Measurements from ENCODE around the gene THAP2.
"Not testable (repeated sequence)": the region's sequence is repeated elsewhere in the genome, so short reads cannot be mapped to it uniquely, and the experiment has no call there.

Gene THAP2

DNA sequence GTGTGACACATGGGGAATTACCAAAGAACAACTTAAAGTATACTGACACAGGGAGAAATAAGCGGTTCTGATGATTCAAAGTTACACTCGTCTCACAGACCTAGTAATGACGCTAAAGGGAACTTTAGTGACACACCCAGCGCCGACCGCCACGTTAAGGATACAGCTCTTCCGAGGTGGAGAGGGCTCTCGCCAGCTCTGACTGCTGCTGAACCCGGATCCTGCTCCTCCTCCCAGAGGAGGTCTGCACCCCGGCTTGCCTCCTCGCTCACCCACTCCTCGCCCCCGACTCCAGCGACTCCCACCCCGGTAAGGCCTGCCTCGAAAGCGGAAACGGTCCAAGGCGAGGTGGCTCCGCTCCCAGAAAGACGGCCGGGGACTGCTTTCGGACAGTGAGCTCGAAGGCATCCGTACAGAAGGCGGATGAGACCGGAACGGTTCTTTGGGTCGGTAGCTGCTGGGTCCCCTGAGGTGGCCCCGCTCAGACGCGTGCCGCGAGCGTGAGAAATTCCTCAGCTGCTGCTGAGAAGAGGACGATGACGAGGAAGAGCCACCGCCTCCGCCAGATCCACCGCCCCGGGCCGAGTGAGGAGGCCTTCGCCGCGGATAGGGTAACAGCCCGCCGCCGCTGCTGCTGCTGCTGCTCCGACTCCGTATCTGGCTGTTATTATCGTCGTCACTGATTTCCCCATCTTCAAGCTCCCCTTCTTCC, 1.1 kb upstream of the THAP2 start:
- DNase-seq = no peak

DNA sequence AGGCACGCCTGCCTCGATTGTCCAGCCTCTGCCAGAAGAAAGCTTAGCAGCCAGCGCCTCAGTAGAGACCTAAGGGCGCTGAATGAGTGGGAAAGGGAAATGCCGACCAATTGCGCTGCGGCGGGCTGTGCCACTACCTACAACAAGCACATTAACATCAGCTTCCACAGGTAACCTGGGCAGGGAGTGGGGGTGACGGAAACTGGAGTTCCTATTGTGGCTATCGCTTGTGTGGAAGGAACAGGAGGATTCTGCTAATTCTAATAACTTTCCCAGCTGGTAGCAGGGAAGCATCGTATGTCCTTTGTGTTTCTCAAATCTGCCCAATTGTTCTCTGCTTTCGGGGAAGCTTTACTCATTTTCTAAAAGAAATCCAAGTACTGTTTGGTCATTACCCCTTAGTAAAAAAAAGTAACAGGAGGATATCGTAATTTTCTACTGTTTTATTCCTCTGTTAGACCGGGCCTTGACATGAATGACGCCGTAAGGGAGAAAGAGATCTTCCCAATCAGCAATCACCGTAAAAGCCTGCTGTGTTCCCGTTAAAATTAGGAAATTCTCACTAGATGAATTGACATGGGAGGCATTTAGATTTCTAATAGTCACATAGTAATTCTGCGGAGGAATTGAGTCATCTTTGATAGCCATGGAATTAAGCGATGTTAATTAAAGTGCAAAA, 449 bp downstream of the THAP2 start:
- DNase-seq = no peak

DNA sequence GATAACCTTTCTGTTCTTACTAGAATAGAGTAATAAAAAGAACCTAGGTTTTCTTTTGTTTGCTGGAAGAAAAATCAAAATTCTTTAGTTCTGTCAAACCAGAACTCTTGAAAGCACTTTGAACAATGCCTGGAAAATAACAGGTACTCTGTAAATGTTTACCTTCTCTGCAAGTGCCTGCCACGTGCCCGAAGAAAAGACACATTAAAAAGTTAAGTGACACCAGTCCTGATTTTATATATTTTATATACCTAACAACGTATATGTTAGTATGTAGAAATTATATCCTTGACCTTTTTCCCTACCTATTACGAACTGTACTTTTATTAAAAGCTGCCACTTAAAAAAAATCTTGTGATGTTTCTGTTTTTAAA, 976 bp downstream of the THAP2 start:
- no peak for DNase-seq

GRCh38 chr12:71666259-71666658, 2.2 kb downstream of the THAP2 start:
- no peak for DNase-seq

DNA sequence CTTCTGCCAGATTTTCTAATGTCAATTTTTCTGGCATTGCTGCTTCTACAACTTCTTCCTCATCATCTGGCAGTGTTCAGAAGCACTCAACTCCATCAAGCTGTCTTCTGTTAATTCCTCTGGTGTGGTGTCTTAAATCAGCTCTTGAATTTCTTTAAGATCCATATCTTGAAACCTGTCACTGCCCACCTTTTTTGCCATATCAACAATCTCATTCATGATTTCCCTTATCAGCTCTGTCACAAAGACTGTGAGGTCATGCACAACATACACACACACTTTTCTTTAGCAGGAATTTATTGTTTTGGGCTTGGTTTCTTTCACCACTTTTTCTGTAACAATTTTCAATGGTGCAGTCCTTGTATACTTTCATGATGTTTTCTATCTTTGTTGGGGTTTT, 7.2 kb downstream of the THAP2 start:
- DNase-seq = no peak

DNA sequence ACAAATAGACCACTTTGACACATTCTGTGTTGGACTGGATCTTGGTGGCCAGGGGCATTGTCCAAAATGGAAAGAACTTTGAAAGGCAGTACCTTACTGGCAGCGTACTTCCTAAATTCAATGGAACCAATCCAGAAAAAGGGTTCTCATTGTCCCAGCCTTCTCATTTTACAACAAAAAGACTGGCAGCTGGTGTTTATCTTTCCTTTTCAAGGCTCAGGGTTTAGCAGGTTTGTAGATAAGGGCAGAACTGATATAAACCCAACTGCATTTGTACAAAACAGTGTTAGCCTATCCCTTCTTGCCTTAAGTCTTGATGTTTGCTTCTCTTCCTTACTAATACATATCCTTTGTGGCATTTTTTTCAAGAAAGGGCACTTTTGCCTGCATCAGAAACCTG, 7.7 kb downstream of the THAP2 start:
- DNase-seq = no peak

DNA sequence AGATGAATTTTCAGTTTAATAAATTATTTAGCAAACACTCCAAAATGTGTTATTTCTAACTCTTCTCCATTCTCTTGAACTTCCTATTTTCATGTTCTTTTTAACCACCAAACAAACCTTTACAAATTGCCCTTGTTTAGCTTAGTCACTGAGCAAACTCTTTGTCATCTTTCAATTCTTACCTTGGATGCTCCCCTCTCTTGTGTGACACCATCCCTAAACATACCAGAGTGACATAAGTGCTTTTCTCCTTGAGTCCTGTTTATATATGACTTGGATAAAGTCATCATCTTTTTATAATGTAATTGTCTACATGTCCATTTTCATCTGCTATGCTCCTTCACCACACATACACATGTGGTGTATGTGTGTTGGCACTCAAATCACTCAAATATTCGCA, 18.4 kb downstream of the THAP2 start:
- no peak for DNase-seq

DNA sequence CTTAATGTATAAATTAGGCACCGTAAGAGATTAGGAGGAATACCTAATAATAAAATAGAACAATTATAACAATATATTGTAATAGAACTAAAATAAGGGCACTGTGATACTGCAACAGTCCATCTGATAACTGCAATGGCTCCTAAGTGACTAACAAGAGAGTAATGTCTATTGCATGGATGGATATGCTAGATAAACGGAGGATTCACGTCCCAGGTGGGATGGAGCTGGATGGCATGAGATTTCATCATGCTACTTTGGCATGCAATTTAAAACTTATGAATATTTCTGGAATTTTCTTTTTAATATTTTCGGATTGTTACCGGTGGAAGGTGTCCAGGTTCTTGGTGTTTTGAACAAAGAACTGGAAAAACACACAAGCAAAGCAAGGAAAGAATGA, 19.5 kb downstream of the THAP2 start:
- DNase-seq = no peak

DNA sequence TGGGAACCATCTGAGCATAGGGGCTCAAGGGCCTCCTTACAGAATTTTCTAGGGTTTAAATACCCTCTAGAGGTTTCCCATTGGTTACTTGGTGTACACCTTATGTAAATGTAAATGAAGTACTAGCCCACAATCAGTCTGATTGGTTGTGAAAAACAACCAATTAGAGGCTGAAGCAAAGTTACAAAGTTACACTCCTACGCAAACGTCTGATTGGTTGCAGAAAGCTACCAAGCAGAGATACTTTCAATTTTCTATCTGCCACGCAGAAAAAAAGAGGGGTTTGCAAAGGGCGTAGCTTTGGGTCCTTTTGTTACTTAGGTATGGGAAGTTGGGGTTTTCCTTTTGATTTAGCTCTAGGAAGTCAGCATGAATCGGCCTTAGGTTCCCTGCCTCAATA, 20.0 kb downstream of the THAP2 start:
- DNase-seq = no peak

GRCh38 chr12:71685312-71685906, 21.3 kb downstream of the THAP2 start:
- no peak for DNase-seq

GRCh38 chr12:71685914-71686657, 22.0 kb downstream of the THAP2 start, which contains the start of gene TMEM19:
Gene TMEM19 (plus strand): TSS chr12:71686082. CDS start chr12:71686681, 599 bp downstream.
- peak; percentile 45 for DNase-seq

- DNase-seq = no peak
Observed at GRCh38 chr12:71686658-71687025, 22.5 kb downstream of the THAP2 start.

GRCh38 chr12:71687172-71687571, 23.1 kb downstream of the THAP2 start:
- not testable (repeated sequence) for DNase-seq

GRCh38 chr12:71688961-71689570, 25.0 kb downstream of the THAP2 start:
- DNase-seq = no peak

GRCh38 chr12:71691504-71692129, 27.5 kb downstream of the THAP2 start:
- DNase-seq = peak; percentile 7

- DNase-seq = no peak
Observed at GRCh38 chr12:71693126-71693525, 29.0 kb downstream of the THAP2 start.

GRCh38 chr12:71693651-71694050, 29.6 kb downstream of the THAP2 start:
- DNase-seq = not testable (repeated sequence)

DNA sequence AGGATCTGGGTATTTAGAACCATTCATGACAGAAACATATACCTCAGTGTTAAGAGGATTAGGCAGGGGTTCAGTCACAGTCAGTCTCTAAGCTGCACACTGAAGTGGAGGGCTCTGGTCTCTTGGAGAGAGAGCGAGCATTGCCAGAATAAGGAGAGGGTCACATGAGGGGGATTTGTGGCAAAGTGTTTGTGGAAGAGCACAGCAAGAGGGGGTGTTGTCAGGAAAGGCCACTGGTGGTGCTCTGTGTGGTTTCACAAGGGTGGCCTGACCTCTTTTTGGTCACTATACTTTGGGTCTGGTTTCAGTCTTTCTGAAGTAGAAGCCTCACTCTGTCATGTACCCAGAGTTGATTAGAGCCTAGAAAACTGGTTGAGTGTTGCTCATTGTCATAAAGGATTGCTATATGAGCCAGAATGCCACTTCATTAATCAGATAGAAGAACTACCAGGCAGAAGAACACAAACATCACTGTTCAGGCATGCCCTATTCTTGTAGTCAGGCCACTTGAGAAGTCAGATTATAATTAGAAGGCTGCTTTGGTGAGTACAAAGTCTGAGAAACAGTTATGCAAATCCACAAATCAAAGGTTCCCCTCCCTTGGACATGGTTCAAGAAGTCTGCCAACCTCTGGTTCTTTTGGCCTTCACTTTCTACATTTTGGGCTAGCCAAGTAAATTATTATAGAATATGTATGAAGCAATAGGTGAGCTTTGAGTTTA, 30.2 kb downstream of the THAP2 start:
- no peak for DNase-seq

GRCh38 chr12:71695782-71696181, 31.7 kb downstream of the THAP2 start:
- DNase-seq = no peak

GRCh38 chr12:71702181-71702580, 38.1 kb downstream of the THAP2 start:
- not testable (repeated sequence) for DNase-seq

- no peak for DNase-seq
Observed at GRCh38 chr12:71702590-71702989, 38.5 kb downstream of the THAP2 start.

DNA sequence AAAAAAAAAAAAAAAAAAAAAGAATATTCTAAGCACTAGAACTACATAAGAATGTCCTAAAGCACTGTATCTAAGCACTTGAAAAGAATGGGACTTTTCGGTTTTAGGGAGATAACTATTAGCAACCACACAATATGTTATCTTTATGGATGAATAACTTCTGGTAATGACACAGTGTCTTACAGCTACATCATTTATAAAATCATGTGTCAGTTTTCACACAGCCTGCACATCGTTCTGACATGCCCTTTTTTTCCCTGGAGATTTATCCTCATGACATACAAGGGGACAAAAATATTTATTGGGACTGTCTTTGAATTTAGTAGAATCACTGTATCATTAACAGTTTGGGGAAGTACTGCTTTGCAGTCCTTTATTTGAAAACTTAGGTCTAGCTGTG, 39.1 kb downstream of the THAP2 start:
- DNase-seq = peak; percentile 75

Measured in NCI-H1694 (cell line).